Activated CD8-positive, alpha-beta memory T cell treated with anti-CD3 and anti-CD28 coated beads for 48 hours (primary cell): ENCODE results near the gene KNDC1.
"Not testable (repeated sequence)": the region's sequence is repeated elsewhere in the genome, so short reads cannot be mapped to it uniquely, and the experiment has no call there.

Experiments
- DNase-seq, 3 experiments: peaks; one replicate each; pipeline ENCODE4 v3.0.0-alpha.2; 2020; ENCODE audit warnings: low read depth in 2 of 3, low spot score in 2 of 3

Gene KNDC1, protein sequence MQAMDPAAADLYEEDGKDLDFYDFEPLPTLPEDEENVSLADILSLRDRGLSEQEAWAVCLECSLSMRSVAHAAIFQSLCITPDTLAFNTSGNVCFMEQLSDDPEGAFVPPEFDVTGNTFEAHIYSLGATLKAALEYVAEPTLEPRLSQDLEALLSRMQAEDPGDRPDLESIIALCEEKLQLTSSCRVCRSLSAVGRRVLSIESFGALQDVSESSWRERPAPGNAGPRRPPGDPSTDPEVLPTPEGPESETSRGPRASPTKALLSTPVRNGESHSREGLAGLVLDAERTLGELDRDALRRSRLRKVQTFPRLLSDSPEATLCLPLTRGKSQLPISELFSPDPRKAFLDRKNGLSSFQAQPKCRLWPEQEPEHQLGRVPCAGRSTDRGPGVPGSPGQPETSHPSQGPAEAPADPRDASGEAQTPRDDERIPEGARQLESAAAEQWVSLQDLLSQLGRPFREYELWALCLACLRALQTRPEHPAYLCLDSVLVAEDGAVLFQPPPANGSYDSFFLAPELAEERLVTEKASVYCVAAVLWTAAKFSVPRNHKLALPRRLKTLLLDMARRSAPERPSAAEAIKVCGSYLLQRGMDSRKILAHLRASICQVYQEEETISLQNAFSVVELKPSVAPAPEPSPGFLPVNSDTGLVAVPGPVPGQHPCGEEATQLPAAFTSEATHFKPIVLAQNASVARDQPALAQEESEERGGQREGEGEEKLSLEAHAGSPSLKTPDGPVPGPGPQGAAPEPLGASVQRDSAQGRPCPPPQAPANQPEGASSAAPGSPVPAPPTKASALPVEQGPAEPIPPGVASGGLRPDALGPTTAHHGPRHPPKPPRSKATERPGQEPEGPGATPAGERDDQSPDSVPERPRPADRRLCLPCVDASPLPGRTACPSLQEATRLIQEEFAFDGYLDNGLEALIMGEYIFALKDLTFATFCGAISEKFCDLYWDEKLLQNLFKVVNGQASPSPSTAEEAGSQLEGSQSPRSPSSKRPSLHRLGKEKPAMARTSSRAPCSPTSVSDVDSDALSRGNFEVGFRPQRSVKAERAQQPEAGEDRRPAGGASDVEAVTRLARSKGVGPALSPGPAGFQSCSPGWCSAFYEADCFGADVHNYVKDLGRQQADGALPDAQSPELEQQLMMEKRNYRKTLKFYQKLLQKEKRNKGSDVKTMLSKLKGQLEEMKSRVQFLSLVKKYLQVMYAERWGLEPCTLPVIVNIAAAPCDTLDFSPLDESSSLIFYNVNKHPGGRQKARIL (N-terminal part only)

GRCh38 chr10:133159950-133160825, at the start of gene KNDC1:
KNDC1 (plus strand) TSS chr10:133160219; CDS start chr10:133160468, 249 bp downstream.
- DNase-seq, result no peak

DNA sequence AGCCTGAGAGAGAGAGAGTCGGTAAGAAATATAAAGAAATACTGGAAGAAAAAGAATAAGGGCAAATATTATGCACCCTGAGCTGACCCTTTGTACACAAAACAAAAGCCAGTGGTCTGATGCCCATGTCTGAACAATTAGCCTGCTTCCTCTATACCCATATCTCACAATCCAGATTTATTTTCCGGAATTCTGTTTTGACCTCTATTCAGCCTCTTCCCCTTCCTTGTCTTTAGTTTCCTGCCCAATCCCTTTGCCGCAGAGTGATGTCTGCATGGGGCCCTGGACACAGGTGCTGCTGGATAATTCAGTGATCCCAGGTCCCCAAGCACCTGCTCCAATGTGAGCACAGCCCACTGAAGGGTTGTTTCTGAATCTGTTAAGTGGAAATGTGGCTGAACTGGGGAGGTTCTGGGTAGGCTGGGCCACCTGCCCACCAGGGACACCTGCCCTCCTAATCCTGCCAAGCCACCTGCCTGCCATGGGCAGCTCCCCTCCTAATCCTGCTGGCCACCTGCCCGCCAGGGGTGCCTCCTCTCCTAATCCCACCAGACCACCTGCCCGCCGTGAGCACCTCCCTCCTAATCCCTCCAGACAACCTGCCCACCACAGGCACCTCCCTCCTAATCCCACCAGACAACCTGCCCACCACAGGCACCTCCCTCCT, 49.3 kb upstream of the KNDC1 start:
- DNase-seq, result no peak

DNA sequence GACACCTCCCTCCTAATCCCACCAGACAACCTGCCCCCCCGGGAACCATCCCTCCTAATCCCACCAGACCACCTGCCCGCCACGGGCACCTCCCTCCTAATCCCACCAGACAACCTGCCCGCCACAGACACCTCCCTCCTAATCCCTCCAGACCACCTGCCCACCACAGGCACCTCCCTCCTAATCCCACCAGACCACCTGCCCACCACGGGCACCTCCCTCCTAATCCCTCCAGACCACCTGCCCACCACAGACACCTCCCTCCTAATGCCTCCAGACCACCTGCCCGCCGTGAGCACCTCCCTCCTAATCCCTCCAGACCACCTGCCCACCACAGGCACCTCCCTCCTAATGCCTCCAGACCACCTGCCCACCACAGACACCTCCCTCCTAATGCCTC, 48.4 kb upstream of the KNDC1 start:
- DNase-seq, result not testable (repeated sequence)

DNA sequence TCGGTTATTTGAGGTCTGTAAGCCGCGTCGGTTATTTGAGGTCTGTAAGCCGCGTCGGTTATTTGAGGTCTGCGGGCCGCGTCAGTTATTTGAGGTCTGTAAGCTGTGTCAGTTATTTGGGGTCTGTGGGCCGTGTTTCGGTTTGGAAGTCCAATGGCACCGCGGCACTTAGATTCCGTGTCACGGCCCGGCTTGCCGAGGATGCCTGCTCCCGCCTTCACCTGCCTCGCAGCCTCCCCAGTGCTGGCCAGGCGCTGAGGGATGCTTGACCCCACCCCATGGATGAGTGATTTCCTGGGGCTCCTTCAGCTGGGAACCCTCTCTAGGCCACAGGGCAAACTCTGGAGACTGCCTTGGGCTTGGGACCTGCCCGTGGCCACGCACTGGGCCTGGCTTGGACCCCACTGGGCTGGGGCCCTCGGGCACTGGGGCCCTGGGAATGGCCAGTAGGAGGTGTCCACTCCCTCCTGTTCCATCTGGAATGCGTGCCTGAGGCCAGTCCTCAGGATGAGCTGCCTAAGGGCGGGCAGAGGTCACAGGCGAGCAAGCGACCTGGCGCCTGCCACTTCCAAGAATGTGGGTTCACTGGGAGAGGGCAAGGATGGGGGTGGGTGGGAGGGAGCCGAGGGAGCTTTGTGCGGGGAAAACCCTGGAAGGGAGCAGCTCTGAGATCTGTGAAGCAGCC, 46.7 kb upstream of the KNDC1 start:
- no peak for DNase-seq

GRCh38 chr10:133113847-133114246, 46.2 kb upstream of the KNDC1 start:
- no peak for DNase-seq

DNA sequence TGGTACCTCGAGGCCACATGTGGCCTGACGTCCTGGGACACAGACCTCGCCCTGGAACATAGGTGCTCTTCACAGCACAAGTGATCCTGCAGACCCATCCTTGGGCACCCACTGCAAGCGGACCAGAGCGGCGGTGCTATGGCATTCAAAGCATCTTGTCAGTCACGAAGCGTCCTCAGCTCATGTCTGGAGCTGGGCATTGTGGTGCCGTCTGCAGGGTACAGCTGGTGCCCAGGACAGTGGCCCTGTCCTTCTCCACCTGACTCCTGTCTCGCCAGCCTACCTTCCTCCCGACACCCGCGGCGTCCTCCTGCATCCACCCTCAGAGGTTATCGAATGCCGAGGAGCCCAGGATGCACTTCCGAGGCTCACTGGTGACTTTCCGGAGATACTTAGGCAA, 45.8 kb upstream of the KNDC1 start:
- DNase-seq, result no peak

DNA sequence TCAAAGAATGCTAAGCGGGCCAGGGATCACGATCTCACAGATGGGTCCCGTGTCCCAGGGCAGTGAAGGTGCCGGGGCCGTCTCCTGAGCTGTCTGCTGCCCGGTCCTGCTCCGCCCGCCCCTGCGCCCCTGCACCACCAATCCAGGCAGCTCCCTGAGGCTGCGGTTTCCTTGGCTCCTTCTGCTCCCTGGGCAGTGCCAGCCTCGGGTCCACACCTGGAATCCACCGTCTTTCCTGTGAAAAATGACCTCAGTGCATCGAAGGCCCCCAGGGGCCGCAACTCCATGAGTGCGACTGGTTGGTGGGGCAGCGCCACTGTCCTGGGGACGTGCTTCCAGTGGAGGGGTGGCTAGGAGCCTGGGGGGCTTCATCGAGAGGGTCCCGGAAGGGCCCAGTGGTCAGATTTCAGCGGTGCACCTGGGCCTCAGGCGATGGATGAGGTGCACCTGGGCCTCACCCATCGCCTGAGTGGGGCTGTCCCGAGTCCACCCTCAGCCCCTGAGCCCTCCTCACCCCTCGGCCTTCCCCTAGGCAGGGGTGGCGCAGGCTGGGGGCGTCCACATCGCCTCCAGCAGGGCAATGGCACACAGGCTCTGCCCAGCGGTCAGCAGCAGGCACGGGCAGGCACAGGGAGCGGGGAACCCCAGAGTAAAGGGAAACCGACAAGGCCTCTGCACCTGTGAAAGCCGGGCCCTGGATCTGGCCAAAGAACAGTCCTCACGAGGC, 45.1 kb upstream of the KNDC1 start:
- no peak for DNase-seq

- DNase-seq, result no peak
Measured at GRCh38 chr10:133115453-133115842, 44.6 kb upstream of the KNDC1 start.

- DNase-seq, result no peak
Measured at GRCh38 chr10:133115976-133116375, 44.0 kb upstream of the KNDC1 start.

DNA sequence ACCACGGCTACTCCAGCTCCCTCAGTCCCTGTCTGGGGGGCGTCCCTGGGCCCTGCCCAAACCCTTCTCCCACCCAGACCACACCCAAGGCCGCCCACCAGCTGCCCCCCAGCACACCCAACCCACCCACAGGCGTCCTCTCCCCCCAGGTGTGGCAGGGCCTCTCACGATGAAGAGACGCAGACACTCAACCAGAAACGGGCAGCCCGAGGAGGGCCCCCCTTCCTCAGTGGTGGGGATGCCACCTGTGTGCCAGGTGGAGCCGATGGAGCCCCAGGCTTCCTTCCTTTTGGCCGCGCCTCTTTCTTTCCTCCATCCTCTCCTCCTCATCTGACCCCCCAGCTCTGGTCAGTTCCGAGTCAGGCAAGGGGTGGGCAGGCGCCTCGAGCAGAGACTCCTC, 43.6 kb upstream of the KNDC1 start:
- no peak for DNase-seq

DNA sequence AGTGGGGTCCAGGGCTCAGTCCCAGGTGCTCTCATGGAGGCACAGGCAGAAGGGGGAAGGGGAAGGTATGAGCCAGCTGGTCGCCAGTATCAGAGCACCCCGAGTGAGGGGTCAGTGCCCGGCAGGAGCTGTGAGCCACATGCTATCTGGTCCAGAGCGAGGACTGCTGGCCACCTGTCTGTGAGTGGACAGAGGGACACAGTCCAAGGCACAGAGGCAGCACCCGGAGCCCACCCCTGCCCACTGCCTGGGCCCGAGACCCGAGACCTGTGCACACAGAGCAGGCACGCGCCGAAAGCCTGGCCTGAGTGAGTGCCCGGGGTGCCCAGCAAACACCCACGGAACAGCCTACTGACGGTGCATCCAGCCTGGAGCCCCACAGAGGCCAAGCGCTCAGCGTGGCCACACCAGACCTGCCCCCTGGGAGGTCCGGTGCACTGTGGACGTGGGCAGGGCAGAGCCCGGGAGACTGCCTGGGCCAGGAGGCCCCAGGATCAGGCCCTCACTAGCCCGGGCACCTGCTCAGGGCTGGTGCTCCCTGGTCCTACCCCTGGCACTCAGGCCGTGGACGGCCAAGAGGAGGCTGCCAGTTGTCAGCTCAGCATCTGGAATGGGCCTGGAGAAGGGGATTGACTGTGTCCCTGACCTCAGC, 42.9 kb upstream of the KNDC1 start:
- no peak for DNase-seq

DNA sequence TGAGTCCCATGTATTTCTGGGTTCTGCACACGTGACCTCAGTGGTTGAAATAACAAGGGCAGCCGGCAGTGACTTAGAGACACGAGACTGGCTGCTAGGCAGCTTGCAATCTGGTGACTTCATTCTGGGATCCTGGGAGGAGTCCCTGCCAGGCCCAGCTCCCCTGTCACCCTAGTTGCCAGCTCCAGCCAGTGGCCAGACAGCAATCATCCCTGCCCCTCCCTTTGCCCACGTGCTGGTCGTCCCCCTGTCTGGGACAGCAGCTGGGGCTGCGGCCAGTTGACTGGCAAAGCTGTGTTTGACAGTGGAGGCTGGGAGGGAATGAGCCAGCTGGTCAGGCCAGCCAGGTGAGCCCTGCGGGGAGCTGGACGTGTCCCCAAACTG, 42.3 kb upstream of the KNDC1 start:
- DNase-seq, result no peak

- DNase-seq, result no peak
Measured at GRCh38 chr10:133121479-133121878, 38.5 kb upstream of the KNDC1 start.

DNA sequence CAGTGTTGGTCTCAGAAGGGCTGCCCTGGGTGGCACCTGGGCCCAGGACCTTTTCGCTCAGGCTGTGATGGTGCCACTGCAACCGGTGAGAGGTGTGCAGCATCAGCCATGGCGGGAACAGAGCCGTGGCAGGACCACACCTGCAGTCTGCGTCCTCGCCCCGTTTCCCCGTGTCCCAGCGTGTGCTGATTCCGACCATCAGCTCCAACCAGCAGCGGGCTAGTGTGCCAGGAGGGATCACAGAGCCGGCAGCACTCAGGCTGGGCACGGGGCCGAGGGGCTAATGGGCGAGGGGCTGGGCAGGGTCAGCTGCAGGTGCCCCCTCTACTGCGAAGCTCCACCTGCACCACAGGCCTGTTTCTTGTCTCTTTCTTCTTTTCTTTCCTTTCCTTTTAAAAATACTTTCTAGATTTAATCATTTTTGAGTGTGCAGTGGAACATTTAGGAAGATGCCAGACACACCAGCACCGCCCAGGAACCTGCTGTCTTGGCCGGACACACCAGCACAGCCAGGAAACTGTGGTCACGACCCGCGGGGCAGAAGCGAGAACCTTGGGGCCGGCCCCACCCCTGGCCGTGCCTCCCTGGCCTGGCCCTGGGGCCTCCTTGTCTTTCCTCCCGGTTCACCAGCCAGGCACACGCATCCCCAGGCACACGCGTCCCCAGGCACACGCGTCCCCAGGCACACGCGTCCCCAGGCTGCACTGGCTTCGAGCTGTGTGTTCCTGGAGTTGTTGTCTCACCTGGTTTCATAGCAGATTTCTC, 37.7 kb upstream of the KNDC1 start:
- no peak for DNase-seq

DNA sequence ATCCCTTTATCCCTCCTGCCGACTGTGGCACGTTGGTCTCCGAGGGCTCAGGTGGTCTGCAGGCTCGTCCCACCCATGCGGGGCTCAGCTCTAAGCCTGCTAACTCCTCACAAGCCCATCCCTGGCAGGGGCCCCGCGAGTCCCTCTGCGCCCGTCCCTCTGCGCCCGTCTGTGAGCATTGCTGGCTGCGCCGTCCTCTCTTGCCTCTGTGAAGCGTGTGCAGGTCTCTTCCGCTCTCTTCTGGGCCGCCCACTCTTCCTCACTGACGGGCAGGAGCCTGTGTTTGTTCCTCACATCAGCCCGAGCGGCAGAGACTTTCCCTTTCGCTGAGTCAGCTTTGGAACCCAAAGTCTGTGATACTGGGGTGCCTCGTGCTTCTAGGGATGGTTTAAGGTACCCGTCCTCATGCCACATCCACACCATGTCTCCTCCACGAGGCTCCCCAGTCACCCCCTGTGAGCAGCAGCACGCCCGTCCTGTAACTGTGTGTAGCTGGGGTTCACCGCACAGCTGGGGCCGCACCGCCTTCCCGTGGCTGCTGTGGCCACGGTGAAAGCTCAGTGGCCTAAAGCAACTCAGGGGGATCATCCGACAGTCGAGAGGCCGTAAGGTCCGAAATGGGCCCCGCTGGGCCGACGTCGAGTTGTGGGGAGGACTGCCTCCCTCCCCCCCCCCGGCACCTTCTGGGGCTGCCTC, 36.8 kb upstream of the KNDC1 start:
- no peak for DNase-seq

DNA sequence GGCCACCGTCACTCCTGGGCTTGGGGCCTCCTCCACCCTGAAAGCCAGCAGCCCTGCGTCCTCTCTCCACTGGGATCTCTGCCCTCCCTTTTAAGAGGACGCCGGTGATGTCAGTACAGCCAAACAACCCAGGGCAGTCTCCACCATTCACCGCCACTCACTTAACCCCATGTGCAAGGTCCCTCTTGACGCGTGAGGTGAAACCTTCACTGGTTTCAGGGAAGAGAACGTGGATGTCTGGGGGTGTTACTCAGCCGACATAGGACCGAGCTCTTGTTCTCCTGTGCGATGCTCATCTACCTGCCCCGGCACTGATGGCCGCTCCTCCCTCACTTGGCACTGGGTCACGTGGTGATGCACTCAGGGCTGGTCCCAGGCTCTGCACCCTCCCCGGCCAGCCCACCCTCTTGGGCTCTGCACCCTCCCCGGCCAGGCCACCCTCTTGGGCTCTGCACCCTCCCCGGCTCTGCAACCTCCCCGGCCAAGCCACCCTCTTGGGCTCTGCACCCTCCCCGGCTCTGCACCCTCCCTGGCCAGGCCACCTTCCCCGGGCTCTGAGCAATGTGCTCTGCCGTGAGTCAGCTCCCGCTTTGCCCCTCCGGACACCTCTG, 36.2 kb upstream of the KNDC1 start:
- no peak for DNase-seq
